HepG2 (cell line): Measurements from ENCODE around the gene PRPF4.

Experiments
- CBFB ChIP-seq: sonication (generic); formaldehyde crosslinking; IDR thresholded peaks from 2 replicates; pipeline ENCODE4 v1.4.0; 2020; ENCODE audit warnings: missing genetic modification reagents
- CTCF ChIP-seq: sonication (generic); formaldehyde crosslinking; IDR thresholded peaks from 2 replicates; pipeline ENCODE4 v1.5.0; 2020; ENCODE audit warnings: mild to moderate bottlenecking, missing genetic modification reagents, moderate library complexity
- EZH2 ChIP-seq: conservative IDR thresholded peaks from 2 replicates; pipeline ENCODE4 v1.6.1; 2012; ENCODE audit warnings: mild to moderate bottlenecking, low read depth, low read length, moderate library complexity
- GPBP1L1 ChIP-seq: sonication (generic); formaldehyde crosslinking; IDR thresholded peaks from 2 replicates; pipeline ENCODE4 v1.5.0; 2020; ENCODE audit warnings: mild to moderate bottlenecking, missing genetic modification reagents

- TF ChIP-seq GPBP1L1 (CRISPR knock-in tag) (no peak), CBFB (CRISPR knock-in tag) (no peak), EZH2 (no peak), CTCF (CRISPR knock-in tag) (no peak)
Measured at GRCh38 chr9:113247640-113248039, 27.8 kb upstream of the PRPF4 start.
